GM10248 (cell line): ENCODE data around the gene FYCO1.

ENCODE experiments used
- CTCF ChIA-PET: fragments of 300-600 bp; sonication (Branson Sonifier 250); formaldehyde crosslinking; extraction: SDS; loops from one replicate; lab custom pipeline; 2021; ENCODE audit warnings: antibody characterized with exemption; lab: Yijun Ruan, JAX
- POLR2A ChIA-PET: fragments of 350-650 bp; sonication (Branson Sonifier 250); formaldehyde crosslinking; extraction: SDS; loops from one replicate; lab custom pipeline; 2020; ENCODE audit warnings: antibody characterized with exemption; lab: Yijun Ruan, JAX
- DNase-seq: peaks from one replicate; pipeline ENCODE4 v3.0.0; 2012; ENCODE audit errors: extremely low spot score
- CTCF ChIP-seq: IDR thresholded peaks from 2 replicates; pipeline ENCODE4 v1.5.1; 2012; ENCODE audit warnings: mild to moderate bottlenecking, low read depth; ENCODE audit errors: extremely low read depth, missing control alignments, control extremely low read depth

Gene FYCO1

GRCh38 chr3:45968149-45968548 is 27.5 kb downstream of the FYCO1 start:
- TF ChIP-seq CTCF: no peak
- ChIA-PET POLR2A (no interaction called here), CTCF (interaction anchor here (1.0 to 9.9 kb wide), 8 partner anchors 8 to 111 kb away, joined by 3 to 106 read pairs (median 5); no protein-coding TSS in a partner anchor)
- DNase-seq: no peak

- DNase-seq: no peak
- ChIA-PET CTCF (interaction anchor here (1.3 to 9.9 kb wide), 7 partner anchors 9 to 111 kb away, joined by 4 to 106 read pairs (median 6); no protein-coding TSS in a partner anchor), POLR2A (no interaction called here)
- no peak for TF ChIP-seq CTCF
Observed at GRCh38 chr3:45967724-45968123, 27.9 kb downstream of the FYCO1 start.

GRCh38 chr3:45966950-45967640 is 28.5 kb downstream of the FYCO1 start:
- ChIA-PET POLR2A (no interaction called here), CTCF (interaction anchor here (0.7 to 11.6 kb wide), 13 partner anchors 8 to 307 kb away, joined by 3 to 106 read pairs (median 4); no protein-coding TSS in a partner anchor)
- no peak for TF ChIP-seq CTCF
- DNase-seq: no peak

- ChIA-PET CTCF (interaction anchor here (0.8 to 11.6 kb wide), 9 partner anchors 13 to 112 kb away, joined by 3 to 106 read pairs (median 4); no protein-coding TSS in a partner anchor), POLR2A (no interaction called here)
- no peak for DNase-seq
- TF ChIP-seq CTCF: no peak
Observed at GRCh38 chr3:45966371-45966791, 29.2 kb downstream of the FYCO1 start.

- ChIA-PET POLR2A (no interaction called here), CTCF (interaction anchor here (1.5 to 11.6 kb wide), 7 partner anchors 10 to 113 kb away, joined by 4 to 106 read pairs (median 5); no protein-coding TSS in a partner anchor)
- TF ChIP-seq CTCF: no peak
- DNase-seq: no peak
Observed at GRCh38 chr3:45965653-45966052, 30.0 kb downstream of the FYCO1 start.

GRCh38 chr3:45965253-45965652 is 30.4 kb downstream of the FYCO1 start:
- no peak for TF ChIP-seq CTCF
- DNase-seq: no peak
- ChIA-PET CTCF (interaction anchor here (1.1 to 11.6 kb wide), 9 partner anchors 11 to 113 kb away, joined by 3 to 106 read pairs (median 5); partner anchors contain the start of gene CXCR6), POLR2A (no interaction called here)
